CD4-positive, alpha-beta T cell (primary cell): Measurements from ENCODE around the gene VAT1L. TPM values are rescaled to one million over a fixed set of nuclear protein-coding genes. Genes with fewer than 3 reads are reported as not detected.

Source experiments
- ATAC-seq: fragments of 200-7000 bp; cut with Tn5 transposase; one replicate; pipeline ENCODE4 v1.10.0; 2022; ENCODE audit warnings: mild to moderate bottlenecking; ENCODE audit not compliant: poor library complexity
- CTCF ChIA-PET: fragments of 350-600 bp; sonication (Branson Sonifier 250); formaldehyde crosslinking; loops from one replicate; lab custom pipeline; 2021; ENCODE audit warnings: antibody characterized with exemption, inconsistent platforms; lab: Charles Lee
- POLR2A ChIA-PET: fragments of 350-600 bp; sonication (Branson Sonifier 250); formaldehyde crosslinking; loops from one replicate; lab custom pipeline; 2021; ENCODE audit warnings: antibody characterized with exemption, inconsistent platforms; lab: Charles Lee
- DNase-seq, 14 experiments: peaks; one replicate each; pipeline ENCODE4 v3.0.0-alpha.2; 2013 to 2020; ENCODE audit warnings: mixed read lengths in 2 of 14
- H3K27ac ChIP-seq, 2 donors: one replicate each; pipeline versions ENCODE4 v1.5.1 to v1.7.0; 2013; ENCODE audit warnings: low read length in 2 of 2, low read depth in 1 of 2, mild to moderate bottlenecking in 1 of 2
- H3K27me3 ChIP-seq, 2 experiments: 1 replicate in 1 of 2; 2 replicates in 1 of 2; pipeline versions ENCODE4 v1.6.1 to v1.7.0; 2013; ENCODE audit warnings: low read length in 2 of 2, control low read depth in 1 of 2, mild to moderate bottlenecking in 1 of 2, moderate library complexity in 1 of 2; ENCODE audit not compliant: insufficient read depth in 2 of 2, control insufficient read depth in 1 of 2
- H3K36me3 ChIP-seq: one replicate; pipeline ENCODE4 v1.6.1; 2013; ENCODE audit warnings: low read length, control low read depth; ENCODE audit not compliant: insufficient read depth
- H3K4me1 ChIP-seq: one replicate; pipeline ENCODE4 v1.6.1; 2013; ENCODE audit warnings: low read length, control low read depth; ENCODE audit not compliant: insufficient read depth
- H3K4me3 ChIP-seq: one replicate; pipeline ENCODE4 v1.5.1; 2013; ENCODE audit warnings: mild to moderate bottlenecking, low read length, moderate library complexity
- H3K9me3 ChIP-seq, 2 experiments: 1 replicate in 1 of 2; 2 replicates in 1 of 2; pipeline versions ENCODE4 v1.6.1 to v1.7.0; 2013; ENCODE audit warnings: low read length in 2 of 2, mild to moderate bottlenecking in 2 of 2, control low read depth in 1 of 2, moderate library complexity in 1 of 2; ENCODE audit not compliant: control insufficient read depth in 1 of 2, insufficient read depth in 1 of 2
- H3K27ac Mint-ChIP-seq: one replicate; pipeline ENCODE4 v1.8.0; 2020; ENCODE audit warnings: mixed read lengths
- H3K27me3 Mint-ChIP-seq: one replicate; pipeline ENCODE4 v1.8.0; 2021; ENCODE audit warnings: mixed read lengths
- H3K36me3 Mint-ChIP-seq: one replicate; pipeline ENCODE4 v1.8.0; 2021; ENCODE audit warnings: low read depth, mixed read lengths
- H3K4me1 Mint-ChIP-seq: one replicate; pipeline ENCODE4 v1.8.0; 2021; ENCODE audit warnings: low read depth, mixed read lengths
- H3K4me3 Mint-ChIP-seq: one replicate; pipeline ENCODE4 v1.8.0; 2020; ENCODE audit warnings: mild to moderate bottlenecking, mixed read lengths
- H3K9me3 Mint-ChIP-seq: one replicate; pipeline ENCODE4 v1.8.0; 2020; ENCODE audit warnings: mixed read lengths
- CTCF ChIP-seq: fragments of 200-600 bp; IDR thresholded peaks from one replicate; pipeline ENCODE4 v1.8.0; 2022; ENCODE audit warnings: antibody characterized with exemption, mild to moderate bottlenecking
- intact Hi-C, 2 experiments: fragments of 100-400 bp; cut with DNase I in 1 of 2; cut with micrococcal nuclease in 1 of 2; formaldehyde crosslinking; loops; one replicate each; pipeline versions ENCODE4 v1.15.1 to v1.9.0; 2023 to 2025; cut with DNase I, micrococcal nuclease
- total RNA-seq, 174 experiments: library from RNA in 2 of 174; stranded (reverse) in 2 of 174; gene quantifications; one replicate each; pipeline ENCODE4 v1.2.3 and lab custom pipeline; 2021 to 2026

The VAT1L gene
- total RNA-seq, 2 experiments from 2014 or later = not detected

- Histone ChIP-seq H3K9me3 (no peaks in the 10 kb centered on the region), H3K4me1 (no peaks in the 10 kb centered on the region), H3K27me3 (peaks cover 0 to 3% of the 10 kb centered on the region in 2 experiments), H3K27ac (no peak overlapping the region), H3K4me3 (no peak overlapping the region), H3K36me3 (no peaks in the 10 kb centered on the region)
- intact Hi-C loops = no loop called here
- DNase-seq (no peak), ATAC-seq (no peak)
- Mint-ChIP-seq H3K36me3 (no peaks in the 10 kb centered on the region), H3K27ac (no peak overlapping the region), H3K4me3 (no peak overlapping the region), H3K4me1 (no peaks in the 10 kb centered on the region), H3K9me3 (no peaks in the 10 kb centered on the region), H3K27me3 (peaks cover 10% of the 10 kb centered on the region)
- ChIA-PET CTCF (no interaction called here), POLR2A (no interaction called here)
- no peak for TF ChIP-seq CTCF
Measured at GRCh38 chr16:77898671-77899211, 110.4 kb downstream of the VAT1L start.

GRCh38 chr16:77899416-77899815 is 111.1 kb downstream of the VAT1L start:
- H3K9me3 Mint-ChIP-seq = no peaks in the 10 kb centered on the region
- no peak overlapping the region for H3K4me3 Mint-ChIP-seq
- CTCF ChIA-PET = no interaction called here
- H3K36me3 Mint-ChIP-seq = no peaks in the 10 kb centered on the region
- ATAC-seq = no peak
- Histone ChIP-seq H3K4me1 (no peaks in the 10 kb centered on the region), H3K27ac (no peak overlapping the region), H3K36me3 (no peaks in the 10 kb centered on the region), H3K4me3 (no peak overlapping the region), H3K27me3 (peaks cover 0 to 3% of the 10 kb centered on the region in 2 experiments), H3K9me3 (no peaks in the 10 kb centered on the region)
- H3K27ac Mint-ChIP-seq = no peak overlapping the region
- H3K4me1 Mint-ChIP-seq = no peaks in the 10 kb centered on the region
- intact Hi-C loops = no loop called here
- peaks cover 10% of the 10 kb centered on the region for H3K27me3 Mint-ChIP-seq
- DNase-seq = no peak
- TF ChIP-seq CTCF = no peak
- POLR2A ChIA-PET = no interaction called here

- Histone ChIP-seq H3K27ac (no peak overlapping the region), H3K27me3 (no peaks in the 10 kb centered on the region), H3K36me3 (no peaks in the 10 kb centered on the region), H3K9me3 (peaks cover 0 to 5% of the 10 kb centered on the region in 2 experiments), H3K4me1 (no peaks in the 10 kb centered on the region), H3K4me3 (no peak overlapping the region)
- Mint-ChIP-seq H3K4me3 (no peak overlapping the region), H3K4me1 (no peaks in the 10 kb centered on the region), H3K9me3 (no peaks in the 10 kb centered on the region), H3K27ac (no peak overlapping the region), H3K27me3 (peaks cover 16% of the 10 kb centered on the region), H3K36me3 (no peaks in the 10 kb centered on the region)
- CTCF ChIA-PET = no interaction called here
- intact Hi-C loops = no loop called here
- ATAC-seq = no peak
- no peak for DNase-seq
- POLR2A ChIA-PET = no interaction called here
- TF ChIP-seq CTCF = no peak
Measured at GRCh38 chr16:77905374-77905920, 117.1 kb downstream of the VAT1L start.
